ENCODE data around the gene RNF133. TPM values are rescaled to one million over a fixed set of nuclear protein-coding genes. Genes with fewer than 3 reads are reported as not detected.

The RNF133 gene
- total RNA-seq, 1 donor from 2014 or later = not detected

- no peaks in the 10 kb centered on the region for H3K27me3 ChIP-seq (ENCODE audit: control insufficient read depth, insufficient read depth, low read length)
- H3K36me3 ChIP-seq (ENCODE audit: control insufficient read depth, insufficient read depth, low read length) = no peaks in the 10 kb centered on the region
- H3K4me3 ChIP-seq (ENCODE audit: low read depth, low read length) = no peak within 1 kb of the TSS
- no peak for DNase-seq (ENCODE audit: low read depth)
- no peak for TF ChIP-seq CTCF (IDR thresholded peaks at IDR 0.05; ENCODE audit: insufficient read depth, low read length, poor library complexity, severe bottlenecking)
Observed at GRCh38 chr7:122702872-122703510, 4.1 kb upstream of the RNF133 start, which contains the start of gene RNF148. Gene RNF148 (minus strand): TSS chr7:122702922. CDS start chr7:122702750, 172 bp downstream.

- H3K36me3 ChIP-seq (ENCODE audit: control insufficient read depth, insufficient read depth, low read length) = no peaks in the 10 kb centered on the region
- no peaks in the 10 kb centered on the region for H3K27me3 ChIP-seq (ENCODE audit: control insufficient read depth, insufficient read depth, low read length)
- no peak overlapping the region for H3K4me3 ChIP-seq (ENCODE audit: low read depth, low read length)
- no peak for TF ChIP-seq CTCF (IDR thresholded peaks at IDR 0.05; ENCODE audit: insufficient read depth, low read length, poor library complexity, severe bottlenecking)
- no peak for DNase-seq (ENCODE audit: low read depth)
Observed at GRCh38 chr7:122695816-122696215, 3.1 kb downstream of the RNF133 start.

- H3K4me3 ChIP-seq (ENCODE audit: low read depth, low read length) = no peak overlapping the region
- H3K36me3 ChIP-seq (ENCODE audit: control insufficient read depth, insufficient read depth, low read length) = no peaks in the 10 kb centered on the region
- DNase-seq (ENCODE audit: low read depth) = no peak
- H3K27me3 ChIP-seq (ENCODE audit: control insufficient read depth, insufficient read depth, low read length) = no peaks in the 10 kb centered on the region
- no peak for TF ChIP-seq CTCF (IDR thresholded peaks at IDR 0.05; ENCODE audit: insufficient read depth, low read length, poor library complexity, severe bottlenecking)
Observed at GRCh38 chr7:122694697-122695096, 4.2 kb downstream of the RNF133 start.

GRCh38 chr7:122692769-122693309 is 6.1 kb downstream of the RNF133 start:
- no peak for DNase-seq (ENCODE audit: low read depth)
- H3K4me3 ChIP-seq (ENCODE audit: low read depth, low read length) = no peak overlapping the region
- H3K36me3 ChIP-seq (ENCODE audit: control insufficient read depth, insufficient read depth, low read length) = no peaks in the 10 kb centered on the region
- TF ChIP-seq CTCF (IDR thresholded peaks at IDR 0.05; ENCODE audit: insufficient read depth, low read length, poor library complexity, severe bottlenecking) = no peak
- no peaks in the 10 kb centered on the region for H3K27me3 ChIP-seq (ENCODE audit: control insufficient read depth, insufficient read depth, low read length)

GRCh38 chr7:122691569-122692235 is 7.2 kb downstream of the RNF133 start:
- H3K4me3 ChIP-seq (ENCODE audit: low read depth, low read length) = no peak overlapping the region
- no peak for DNase-seq (ENCODE audit: low read depth)
- no peak for TF ChIP-seq CTCF (IDR thresholded peaks at IDR 0.05; ENCODE audit: insufficient read depth, low read length, poor library complexity, severe bottlenecking)
- H3K36me3 ChIP-seq (ENCODE audit: control insufficient read depth, insufficient read depth, low read length) = no peaks in the 10 kb centered on the region
- no peaks in the 10 kb centered on the region for H3K27me3 ChIP-seq (ENCODE audit: control insufficient read depth, insufficient read depth, low read length)
